Measurements from ENCODE around the gene LRMDA.

LRMDA gene

GRCh38 chr10:75502389-75502788 is 71.0 kb downstream of the LRMDA start:
- no peak overlapping the region for H3K27ac ChIP-seq (ENCODE audit: low read depth, low read length)
- H4K20me1 ChIP-seq (ENCODE audit: low read depth, low read length): no peaks in the 10 kb centered on the region
- no peaks in the 10 kb centered on the region for H3K79me2 ChIP-seq (ENCODE audit: insufficient read depth, low read length)
- no peak overlapping the region for H3K9ac ChIP-seq (ENCODE audit: low read length)
- H3K4me3 ChIP-seq (ENCODE audit: insufficient read depth, low read length, poor library complexity, severe bottlenecking): no peak overlapping the region
- H3F3A ChIP-seq (ENCODE audit: insufficient read depth): no peaks in the 10 kb centered on the region
- no peak for TF ChIP-seq CTCF (IDR thresholded peaks at IDR 0.05; ENCODE audit: insufficient read depth, low read length, poor library complexity, severe bottlenecking)
- TF ChIP-seq EZH2phosphoT487 (conservative IDR thresholded peaks at IDR 0.05; ENCODE audit: low read length): no peak
- no peaks in the 10 kb centered on the region for H3K27me3 ChIP-seq (ENCODE audit: low read length)
- H2AFZ ChIP-seq (ENCODE audit: low read depth, low read length, severe bottlenecking): no peak overlapping the region
- no peak overlapping the region for H3K4me2 ChIP-seq (ENCODE audit: low read depth, low read length, poor library complexity, severe bottlenecking)
- no peaks in the 10 kb centered on the region; the same call in 1 of the 2 replicates for H3K9me2 ChIP-seq (replicated peaks; ENCODE audit: insufficient read depth, low read length)
- H3K36me3 ChIP-seq (ENCODE audit: low read length): no peaks in the 10 kb centered on the region
- H3K9me3 ChIP-seq (ENCODE audit: insufficient read depth, low read length): no peaks in the 10 kb centered on the region

GRCh38 chr10:75502838-75503237 is 71.4 kb downstream of the LRMDA start:
- H3K4me2 ChIP-seq (ENCODE audit: low read depth, low read length, poor library complexity, severe bottlenecking): no peak overlapping the region
- no peaks in the 10 kb centered on the region for H3K9me3 ChIP-seq (ENCODE audit: insufficient read depth, low read length)
- H3K27me3 ChIP-seq (ENCODE audit: low read length): no peaks in the 10 kb centered on the region
- no peak overlapping the region for H3K9ac ChIP-seq (ENCODE audit: low read length)
- H3K27ac ChIP-seq (ENCODE audit: low read depth, low read length): no peak overlapping the region
- H3K36me3 ChIP-seq (ENCODE audit: low read length): no peaks in the 10 kb centered on the region
- no peaks in the 10 kb centered on the region for H3F3A ChIP-seq (ENCODE audit: insufficient read depth)
- H3K79me2 ChIP-seq (ENCODE audit: insufficient read depth, low read length): no peaks in the 10 kb centered on the region
- H3K9me2 ChIP-seq (replicated peaks; ENCODE audit: insufficient read depth, low read length): no peaks in the 10 kb centered on the region; the same call in 1 of the 2 replicates
- H3K4me3 ChIP-seq (ENCODE audit: insufficient read depth, low read length, poor library complexity, severe bottlenecking): no peak overlapping the region
- no peaks in the 10 kb centered on the region for H4K20me1 ChIP-seq (ENCODE audit: low read depth, low read length)
- H2AFZ ChIP-seq (ENCODE audit: low read depth, low read length, severe bottlenecking): no peak overlapping the region
- no peak for TF ChIP-seq CTCF (IDR thresholded peaks at IDR 0.05; ENCODE audit: insufficient read depth, low read length, poor library complexity, severe bottlenecking)
- TF ChIP-seq EZH2phosphoT487 (conservative IDR thresholded peaks at IDR 0.05; ENCODE audit: low read length): no peak

- Histone ChIP-seq H2AFZ (ENCODE audit: low read depth, low read length, severe bottlenecking) (no peak overlapping the region), H3K4me2 (ENCODE audit: low read depth, low read length, poor library complexity, severe bottlenecking) (no peak overlapping the region), H3K27me3 (ENCODE audit: low read length) (no peaks in the 10 kb centered on the region), H3K36me3 (ENCODE audit: low read length) (no peaks in the 10 kb centered on the region), H3F3A (ENCODE audit: insufficient read depth) (no peaks in the 10 kb centered on the region), H4K20me1 (ENCODE audit: low read depth, low read length) (no peaks in the 10 kb centered on the region), H3K4me3 (ENCODE audit: insufficient read depth, low read length, poor library complexity, severe bottlenecking) (no peak overlapping the region), H3K9me2 (replicated peaks; ENCODE audit: insufficient read depth, low read length) (no peaks in the 10 kb centered on the region; the same call in 1 of the 2 replicates), H3K27ac (ENCODE audit: low read depth, low read length) (no peak overlapping the region), H3K9ac (ENCODE audit: low read length) (no peak overlapping the region), H3K9me3 (ENCODE audit: insufficient read depth, low read length) (no peaks in the 10 kb centered on the region), H3K79me2 (ENCODE audit: insufficient read depth, low read length) (no peaks in the 10 kb centered on the region)
- TF ChIP-seq CTCF (IDR thresholded peaks at IDR 0.05; ENCODE audit: insufficient read depth, low read length, poor library complexity, severe bottlenecking): no peak
- TF ChIP-seq EZH2phosphoT487 (conservative IDR thresholded peaks at IDR 0.05; ENCODE audit: low read length): no peak
These were observed 73.9 kb downstream of the LRMDA start for GRCh38 chr10:75505293-75505692.

Data from SU-DHL-6 (cell line).